ENCODE results near the gene KDM8.

DNA sequence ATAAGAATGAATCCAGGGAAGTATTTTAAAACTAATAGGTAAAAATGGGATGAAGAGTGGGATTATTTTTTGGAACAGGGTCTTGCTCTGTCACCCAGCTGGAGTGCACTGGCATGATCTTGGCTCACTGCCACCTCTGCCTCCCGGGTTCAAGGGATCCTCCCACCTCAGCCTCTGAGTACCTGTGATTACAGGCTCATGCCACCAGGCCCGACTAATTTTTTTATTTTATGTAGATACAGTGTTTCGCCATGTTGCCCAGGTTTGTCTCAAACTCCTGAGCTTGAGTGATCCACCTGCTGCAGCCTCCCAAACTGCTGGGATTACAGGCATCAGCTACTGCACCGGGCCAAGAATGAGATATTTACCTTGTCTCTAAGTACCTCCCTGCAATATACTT, 43.1 kb downstream of the KDM8 start:
- TF ChIP-seq, protein P1, sequence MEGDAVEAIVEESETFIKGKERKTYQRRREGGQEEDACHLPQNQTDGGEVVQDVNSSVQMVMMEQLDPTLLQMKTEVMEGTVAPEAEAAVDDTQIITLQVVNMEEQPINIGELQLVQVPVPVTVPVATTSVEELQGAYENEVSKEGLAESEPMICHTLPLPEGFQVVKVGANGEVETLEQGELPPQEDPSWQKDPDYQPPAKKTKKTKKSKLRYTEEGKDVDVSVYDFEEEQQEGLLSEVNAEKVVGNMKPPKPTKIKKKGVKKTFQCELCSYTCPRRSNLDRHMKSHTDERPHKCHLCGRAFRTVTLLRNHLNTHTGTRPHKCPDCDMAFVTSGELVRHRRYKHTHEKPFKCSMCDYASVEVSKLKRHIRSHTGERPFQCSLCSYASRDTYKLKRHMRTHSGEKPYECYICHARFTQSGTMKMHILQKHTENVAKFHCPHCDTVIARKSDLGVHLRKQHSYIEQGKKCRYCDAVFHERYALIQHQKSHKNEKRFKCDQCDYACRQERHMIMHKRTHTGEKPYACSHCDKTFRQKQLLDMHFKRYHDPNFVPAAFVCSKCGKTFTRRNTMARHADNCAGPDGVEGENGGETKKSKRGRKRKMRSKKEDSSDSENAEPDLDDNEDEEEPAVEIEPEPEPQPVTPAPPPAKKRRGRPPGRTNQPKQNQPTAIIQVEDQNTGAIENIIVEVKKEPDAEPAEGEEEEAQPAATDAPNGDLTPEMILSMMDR (conservative IDR thresholded peaks at IDR 0.05) = no peak
- no peak for TF ChIP-seq EZH2 (IDR thresholded peaks at IDR 0.05; ENCODE audit: low read depth)

Data from PC-9 (cell line).